Psoas muscle (tissue), 8 donors: ENCODE measurements around the gene HNRNPL. TPM values are rescaled to one million over a fixed set of nuclear protein-coding genes. Genes with fewer than 3 reads are reported as not detected.

Experiments used
- ATAC-seq, 4 donors: fragments of 200-7000 bp; cut with Tn5 transposase; one replicate each; pipeline ENCODE4 v1.9.1; 2020; ENCODE audit warnings: moderate library complexity in 3 of 4, mild to moderate bottlenecking in 2 of 4
- DNase-seq, 2 donors: peaks; one replicate each; pipeline ENCODE4 v3.0.0-alpha.2; 2020
- H3K27ac ChIP-seq: fragments of 200-600 bp; one replicate; pipeline ENCODE4 v1.8.0; 2022
- H3K27me3 ChIP-seq, 3 donors: fragments of 200-600 bp in 1 of 3; one replicate each; pipeline versions ENCODE4 v1.6.1 to v1.8.0; 2013 to 2022; ENCODE audit warnings: low read length in 2 of 3, mild to moderate bottlenecking in 2 of 3, moderate library complexity in 1 of 3; ENCODE audit not compliant: insufficient read depth in 3 of 3
- H3K36me3 ChIP-seq, 2 donors: fragments of 200-600 bp in 1 of 2; one replicate each; pipeline versions ENCODE4 v1.6.1 to v1.8.0; 2013 to 2022; ENCODE audit warnings: low read depth in 1 of 2, mild to moderate bottlenecking in 1 of 2, moderate library complexity in 1 of 2; ENCODE audit not compliant: insufficient read depth in 1 of 2
- H3K4me1 ChIP-seq: fragments of 200-600 bp; one replicate; pipeline ENCODE4 v1.8.0; 2022
- H3K4me3 ChIP-seq: fragments of 200-600 bp; one replicate; pipeline ENCODE4 v1.8.0; 2022; ENCODE audit warnings: mild to moderate bottlenecking
- H3K9me3 ChIP-seq: fragments of 200-600 bp; one replicate; pipeline ENCODE4 v1.8.0; 2022
- CTCF ChIP-seq: fragments of 200-600 bp; IDR thresholded peaks from one replicate; pipeline ENCODE4 v1.8.0; 2022; ENCODE audit warnings: antibody characterized with exemption
- WGBS, 3 donors: extraction: QIAGEN DNeasy Blood & Tissue Kit; methylation state at CpG; one replicate each; pipeline versions ENCODE4 v1.1.6 to v1.1.7; 2013; 5-methylcytosine and 5-hydroxymethylcytosine counted together
- intact Hi-C, 2 donors: fragments of 100-400 bp; cut with DNase I; formaldehyde crosslinking; loops; one replicate each; pipeline versions ENCODE4 v1.11.0 to v1.14.2; 2022
- polyA plus RNA-seq, 3 donors: library from polyadenylated mRNA; stranded (reverse); fragments of 200-250 nt; gene quantifications; one replicate each; pipeline ENCODE4 v1.2.3, GENCODE V29; 2013
- total RNA-seq, 4 donors: library from RNA; stranded (reverse); fragmentation: NEBNext Ultra II Directional in 2 of 4; extraction: Animal tissue kit (Norgen Biotek cat#: 25700) in 2 of 4; gene quantifications; one replicate each; pipeline versions ENCODE4 v1.2.1 to v1.2.4, GENCODE V29; 2021 to 2023
- donor health status: healthy with polysubstance abuse.
- donor health status: DM: no; HTN: no; CAD: no; lungs with moderate emphysema.
- donor health status: Bipolar disorder and iron deficiency.
- donor health status: healthy.
- donor health status: DM: yes; HTN: yes; CAD: no.
- donor health status: DM: no; HTN: no; CAD: no.
- donor health status: DM: no; HTN: no; CAD: no.
- donor health status: DM: yes; HTN: yes; CAD: no.

Gene HNRNPL
- total and polyA plus RNA-seq, 7 donors, result 109 to 229 (median 191) TPM

- WGBS, 3 donors, result 61 to 66% (median 64%) methylated on average over 12 of the region's 12 CpGs
- Histone ChIP-seq H3K27me3 (no peaks in the 10 kb centered on the region), H3K36me3 (peaks cover 31 to 87% of the 10 kb centered on the region in 2 donors), H3K4me3 (no peak overlapping the region), H3K9me3 (no peaks in the 10 kb centered on the region), H3K27ac (peak overlapping the region; percentile 99), H3K4me1 (peaks cover 87% of the 10 kb centered on the region)
- DNase-seq, result peak in 1 of 2 donors; percentile 39
- no peak for ATAC-seq
- intact Hi-C loops, result loop anchor here in 1 of 2 donors (10.0 kb wide), 1 partner anchor 194 kb away; the partner anchor contains the start of gene ACTN4
- TF ChIP-seq CTCF, result no peak
These were observed 10.6 kb downstream of the HNRNPL start for GRCh38 chr19:38838986-38839761.

GRCh38 chr19:38838208-38838985, 11.4 kb downstream of the HNRNPL start:
- Histone ChIP-seq H3K4me1 (peaks cover 79% of the 10 kb centered on the region), H3K27me3 (no peaks in the 10 kb centered on the region), H3K9me3 (no peaks in the 10 kb centered on the region), H3K4me3 (no peak overlapping the region), H3K36me3 (peaks cover 24 to 80% of the 10 kb centered on the region in 2 donors), H3K27ac (peak overlapping the region; percentile 99)
- WGBS, 3 donors, result 48 to 64% (median 59%) methylated on average over 15 to 19 of the region's 19 CpGs
- DNase-seq, result peak in 1 of 2 donors; percentile 52
- intact Hi-C loops, result loop anchor here in 1 of 2 donors (10.0 kb wide), 1 partner anchor 194 kb away; the partner anchor contains the start of gene ACTN4
- peak; percentile 19 to 59 (median 40) for ATAC-seq
- TF ChIP-seq CTCF, result no peak

GRCh38 chr19:38837656-38838121, 12.1 kb downstream of the HNRNPL start:
- intact Hi-C loops, result loop anchor here in 1 of 2 donors (10.0 kb wide), 1 partner anchor 193 kb away; the partner anchor contains the start of gene ACTN4
- TF ChIP-seq CTCF, result no peak
- Histone ChIP-seq H3K27ac (peak overlapping the region; percentile 99), H3K36me3 (peaks cover 17 to 72% of the 10 kb centered on the region in 2 donors), H3K9me3 (no peaks in the 10 kb centered on the region), H3K27me3 (no peaks in the 10 kb centered on the region), H3K4me3 (no peak overlapping the region), H3K4me1 (peaks cover 79% of the 10 kb centered on the region)
- DNase-seq (peak in 1 of 2 donors; percentile 20), ATAC-seq (no peak)
- WGBS, 3 donors, result 63 to 79% (median 72%) methylated on average over 7 of the region's 7 CpGs

GRCh38 chr19:38836983-38837626, 12.7 kb downstream of the HNRNPL start:
- DNase-seq (peak in 1 of 2 donors; percentile 53), ATAC-seq (no peak)
- no peak for TF ChIP-seq CTCF
- Histone ChIP-seq H3K27me3 (no peaks in the 10 kb centered on the region), H3K4me3 (no peak overlapping the region), H3K4me1 (peaks cover 79% of the 10 kb centered on the region), H3K9me3 (no peaks in the 10 kb centered on the region), H3K36me3 (peaks cover 16 to 67% of the 10 kb centered on the region in 2 donors), H3K27ac (peak overlapping the region; percentile 99)
- intact Hi-C loops, result loop anchor here in 1 of 2 donors (10.0 kb wide), 1 partner anchor 192 kb away; the partner anchor contains the start of gene ACTN4
- WGBS, 3 donors, result 74 to 83% (median 77%) methylated on average over 6 of the region's 6 CpGs
